ENCODE results near the gene DCT.

DCT gene

GRCh38 chr13:94390881-94391280 is 88.6 kb downstream of the DCT start:
- DNase-seq, result no peak

GRCh38 chr13:94389604-94390351 is 89.7 kb downstream of the DCT start:
- DNase-seq, result no peak

- DNase-seq, result no peak
Observed at GRCh38 chr13:94387047-94387446, 92.4 kb downstream of the DCT start.
